Subcutaneous abdominal adipose tissue (tissue), 5 donors: ENCODE measurements around the gene IL17C.

Experiments
- H3K27ac ChIP-seq: one replicate; pipeline ENCODE4 v1.7.0; 2013; ENCODE audit warnings: low read depth, mild to moderate bottlenecking, inconsistent platforms, low read length, moderate library complexity
- H3K27me3 ChIP-seq, 5 donors: one replicate each; pipeline ENCODE4 v1.7.0; 2013; ENCODE audit warnings: low read length in 5 of 5, inconsistent platforms in 1 of 5; ENCODE audit not compliant: control insufficient read depth in 5 of 5, insufficient read depth in 4 of 5
- H3K36me3 ChIP-seq, 5 donors: one replicate each; pipeline ENCODE4 v1.7.0; 2013; ENCODE audit warnings: low read length in 5 of 5; ENCODE audit not compliant: control insufficient read depth in 5 of 5, insufficient read depth in 5 of 5
- H3K4me1 ChIP-seq, 5 donors: one replicate each; pipeline ENCODE4 v1.7.0; 2013; ENCODE audit warnings: low read length in 5 of 5, mild to moderate bottlenecking in 3 of 5, moderate library complexity in 1 of 5; ENCODE audit not compliant: control insufficient read depth in 5 of 5, insufficient read depth in 5 of 5
- H3K4me3 ChIP-seq, 5 donors: one replicate each; pipeline ENCODE4 v1.7.0; 2013; ENCODE audit warnings: low read length in 5 of 5, low read depth in 1 of 5
- H3K9ac ChIP-seq, 5 donors: one replicate each; pipeline ENCODE4 v1.7.0; 2013; ENCODE audit warnings: low read length in 5 of 5, mild to moderate bottlenecking in 4 of 5, moderate library complexity in 3 of 5
- H3K9me3 ChIP-seq, 5 donors: one replicate each; pipeline ENCODE4 v1.7.0; 2013; ENCODE audit warnings: low read length in 5 of 5; ENCODE audit not compliant: control insufficient read depth in 5 of 5
- donor health status: healthy.
- donor health status: healthy.
- donor health status: healthy.
- donor health status: healthy.
- donor health status: healthy.

The IL17C gene

DNA sequence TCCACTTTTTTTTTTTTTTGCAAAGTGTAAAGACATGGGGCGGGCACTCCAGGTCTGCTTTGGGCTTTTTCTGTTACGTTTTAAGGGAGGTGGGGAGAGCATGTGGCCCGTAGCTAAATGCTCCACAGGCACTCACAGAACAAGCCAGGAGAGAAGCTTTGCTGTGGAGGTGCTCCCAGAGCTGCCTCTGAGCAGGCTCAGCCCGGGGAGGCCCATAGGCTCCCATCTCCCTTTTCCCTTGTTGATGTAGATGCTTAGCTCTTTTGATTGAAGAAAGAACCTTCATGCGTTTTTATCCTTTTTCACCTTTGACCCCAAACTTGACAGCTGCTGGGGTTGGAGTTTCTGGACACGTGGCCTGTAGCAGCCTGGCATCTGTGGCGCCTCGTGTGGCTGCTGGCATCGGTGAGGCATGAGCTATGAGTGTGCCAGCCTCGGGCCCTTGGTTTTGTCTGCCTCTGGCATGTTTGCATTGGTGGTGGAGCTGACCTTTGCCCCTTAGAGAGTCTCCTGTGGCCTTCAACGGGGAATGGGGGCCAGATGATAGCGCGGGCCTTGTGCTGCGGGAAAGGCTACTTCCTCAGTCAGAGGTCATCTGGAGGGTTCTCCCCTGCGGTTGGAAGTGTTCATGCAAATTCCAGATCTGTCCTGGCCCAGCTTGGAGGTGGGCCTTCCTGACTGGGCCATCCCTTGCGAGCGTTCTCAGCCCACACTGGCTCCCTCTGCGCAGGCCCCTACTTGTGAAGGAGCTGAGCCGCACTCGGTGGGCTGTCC, 20.0 kb upstream of the IL17C start:
- Histone ChIP-seq H3K27ac (no peak overlapping the region), H3K27me3 (no peaks in the 10 kb centered on the region), H3K9ac (no peak overlapping the region), H3K4me1 (peaks cover 2 to 18% (median 14%) of the 10 kb centered on the region in 5 donors), H3K4me3 (no peak overlapping the region), H3K9me3 (no peaks in the 10 kb centered on the region), H3K36me3 (peaks cover 0 to 76% (median 37%) of the 10 kb centered on the region in 5 donors)

DNA sequence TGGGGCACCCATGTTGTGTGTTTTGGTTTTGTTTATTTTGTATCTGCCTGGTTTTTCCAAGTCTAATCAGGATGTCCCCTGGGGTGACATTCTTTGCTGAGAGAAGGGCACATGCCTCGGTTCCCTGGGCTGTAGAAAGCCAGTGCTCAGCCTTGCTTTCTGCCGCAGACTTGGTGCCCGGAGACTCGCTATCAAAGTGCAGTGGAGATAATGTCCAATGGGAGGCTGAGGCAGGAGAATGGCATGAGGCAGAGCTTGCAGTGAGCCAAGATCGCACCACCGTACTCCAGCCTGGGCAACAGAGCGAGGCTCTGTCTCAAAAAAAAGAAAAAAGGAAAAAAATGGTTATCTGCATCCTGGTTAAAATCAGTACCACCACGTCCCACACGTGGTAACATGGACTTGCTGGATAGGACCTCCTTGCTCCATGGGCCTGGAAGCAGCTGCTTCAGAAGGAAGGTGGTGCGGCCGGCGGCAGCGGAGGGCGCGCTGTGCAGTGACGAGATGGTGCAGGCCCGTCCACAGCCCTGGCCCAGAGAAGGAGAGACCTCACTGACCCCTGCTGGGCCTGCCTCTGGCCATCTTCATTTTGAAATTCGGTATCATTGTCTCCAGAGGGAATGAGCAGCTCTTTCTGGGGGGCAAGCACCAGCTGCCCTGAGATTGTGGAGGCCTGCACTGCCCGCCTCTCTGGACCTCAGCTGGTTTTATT, 19.3 kb upstream of the IL17C start:
- H3K4me1 ChIP-seq = peaks cover 2 to 18% (median 14%) of the 10 kb centered on the region in 5 donors
- peaks cover 0 to 76% (median 40%) of the 10 kb centered on the region in 5 donors for H3K36me3 ChIP-seq
- H3K27ac ChIP-seq = no peak overlapping the region
- H3K9ac ChIP-seq = peak overlapping the region in 1 of 5 donors; percentile 4
- no peaks in the 10 kb centered on the region for H3K9me3 ChIP-seq
- no peaks in the 10 kb centered on the region for H3K27me3 ChIP-seq
- H3K4me3 ChIP-seq = no peak overlapping the region

DNA sequence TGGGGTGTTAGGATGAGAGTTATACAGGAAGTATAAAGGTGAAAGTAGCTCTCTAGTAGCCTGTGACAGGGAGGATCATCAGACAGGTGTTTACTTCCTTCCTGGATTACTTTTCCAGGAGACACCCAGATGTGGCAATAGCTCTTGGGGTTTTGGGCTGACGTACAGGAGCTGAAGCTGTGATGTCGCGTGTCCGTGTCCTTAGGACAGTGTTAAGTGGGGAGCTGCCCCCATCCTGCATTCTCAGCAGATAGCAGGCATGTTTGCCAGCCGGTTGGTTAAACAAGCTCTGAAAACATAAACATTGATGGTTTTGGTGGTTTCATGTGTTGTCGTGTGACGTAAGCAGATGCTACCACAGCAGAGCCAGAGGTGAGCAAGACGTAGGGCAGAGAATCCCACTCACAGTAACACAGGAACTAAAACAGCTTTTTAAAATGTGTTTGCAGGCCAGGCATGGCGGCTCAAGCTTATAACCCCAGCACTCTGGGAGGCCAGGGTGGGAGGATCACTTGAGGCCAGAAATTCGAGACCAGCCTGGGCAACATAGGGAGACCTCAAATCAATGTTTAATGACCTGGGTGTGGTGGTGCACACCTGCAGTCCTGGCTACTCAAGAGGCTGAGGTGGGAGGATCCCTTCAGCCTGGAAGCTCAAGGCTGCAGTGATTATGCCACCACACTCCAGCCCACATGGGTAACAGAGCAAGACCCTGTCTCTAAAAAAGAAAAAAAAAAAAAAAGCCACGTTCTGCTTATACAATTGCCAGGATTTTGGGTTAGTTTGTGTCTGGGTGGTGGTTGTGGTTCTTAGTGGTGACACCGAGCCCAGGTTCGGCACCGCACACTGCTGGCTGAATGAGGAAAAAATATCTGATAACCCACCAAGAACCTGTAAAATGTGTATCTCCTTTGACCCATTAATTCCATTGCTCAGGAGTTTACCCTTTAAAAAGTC, 18.2 kb upstream of the IL17C start:
- Histone ChIP-seq H3K36me3 (peaks cover 0 to 77% (median 48%) of the 10 kb centered on the region in 5 donors), H3K27ac (no peak overlapping the region), H3K9ac (no peak overlapping the region), H3K4me3 (no peak overlapping the region), H3K9me3 (no peaks in the 10 kb centered on the region), H3K27me3 (no peaks in the 10 kb centered on the region), H3K4me1 (peaks cover 2 to 18% (median 14%) of the 10 kb centered on the region in 5 donors)

DNA sequence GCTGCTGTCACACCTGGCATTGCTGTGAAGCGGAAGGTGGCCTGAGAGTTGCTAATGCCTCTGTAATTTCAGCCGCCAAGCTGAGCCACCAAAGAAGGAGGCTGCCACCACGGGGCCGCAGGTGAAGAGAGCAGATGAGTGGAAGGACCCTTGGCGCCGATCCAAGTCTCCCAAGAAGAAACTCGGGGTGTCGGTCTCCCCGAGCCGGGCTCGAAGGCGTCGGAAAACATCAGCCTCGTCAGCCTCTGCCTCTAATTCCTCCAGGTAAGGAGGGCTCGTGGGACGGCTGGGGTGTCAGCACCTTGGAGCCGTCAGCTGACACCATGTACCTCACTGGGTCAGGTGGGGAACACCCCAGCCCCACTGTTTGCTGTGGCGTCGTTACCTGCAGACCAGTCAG, 16.2 kb upstream of the IL17C start:
- H3K27ac ChIP-seq = no peak overlapping the region
- no peaks in the 10 kb centered on the region for H3K27me3 ChIP-seq
- H3K4me1 ChIP-seq = peaks cover 0 to 18% (median 14%) of the 10 kb centered on the region in 5 donors
- peaks cover 0 to 71% (median 57%) of the 10 kb centered on the region in 5 donors for H3K36me3 ChIP-seq
- no peaks in the 10 kb centered on the region for H3K9me3 ChIP-seq
- H3K9ac ChIP-seq = no peak overlapping the region
- H3K4me3 ChIP-seq = no peak overlapping the region

DNA sequence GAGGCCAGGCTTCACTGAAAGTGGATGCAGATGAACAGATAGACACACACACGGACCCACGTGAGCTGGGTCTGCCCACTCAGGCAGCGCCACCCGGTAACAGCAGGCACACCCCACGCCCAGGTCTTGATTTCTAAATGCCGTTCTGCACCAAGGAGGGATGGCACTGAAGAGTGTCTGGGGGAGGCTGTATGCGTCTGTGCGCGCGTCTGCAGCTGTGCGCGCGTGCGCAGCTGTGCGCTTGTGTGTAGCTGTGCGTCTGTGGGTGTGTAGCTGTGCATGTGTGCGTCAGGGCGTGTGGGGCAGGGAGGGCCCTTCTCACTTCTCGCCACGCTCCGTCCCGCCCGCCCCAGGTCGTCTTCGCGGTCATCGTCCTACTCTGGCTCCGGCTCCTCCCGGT, 15.5 kb upstream of the IL17C start:
- Histone ChIP-seq H3K9me3 (no peaks in the 10 kb centered on the region), H3K27ac (no peak overlapping the region), H3K4me3 (no peak overlapping the region), H3K36me3 (peaks cover 0 to 72% (median 64%) of the 10 kb centered on the region in 5 donors), H3K4me1 (peaks cover 0 to 18% (median 14%) of the 10 kb centered on the region in 5 donors), H3K27me3 (no peaks in the 10 kb centered on the region), H3K9ac (no peak overlapping the region)

DNA sequence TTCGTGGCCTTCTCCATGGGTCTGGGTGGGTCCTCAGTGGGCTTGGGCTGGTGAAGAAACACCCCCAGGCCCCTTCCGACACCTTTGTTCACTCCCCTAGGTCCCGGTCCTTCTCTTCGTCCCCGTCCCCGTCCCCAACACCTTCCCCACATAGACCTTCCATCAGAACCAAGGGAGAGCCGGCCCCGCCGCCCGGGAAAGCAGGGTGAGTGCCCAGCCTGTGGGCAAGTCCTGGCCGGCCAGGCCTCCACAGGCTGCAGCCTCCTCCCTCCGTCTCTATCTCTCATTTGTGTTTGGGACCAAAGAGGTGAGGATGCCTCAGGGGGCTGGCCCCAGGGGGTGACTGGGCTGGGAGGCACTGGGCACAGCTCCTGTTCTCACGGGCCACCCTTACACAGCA, 14.5 kb upstream of the IL17C start:
- Histone ChIP-seq H3K9ac (no peak overlapping the region), H3K9me3 (no peaks in the 10 kb centered on the region), H3K4me1 (peaks cover 0 to 14% (median 8%) of the 10 kb centered on the region in 5 donors), H3K36me3 (peaks cover 0 to 76% (median 73%) of the 10 kb centered on the region in 5 donors), H3K27me3 (no peaks in the 10 kb centered on the region), H3K27ac (no peak overlapping the region), H3K4me3 (no peak overlapping the region)

DNA sequence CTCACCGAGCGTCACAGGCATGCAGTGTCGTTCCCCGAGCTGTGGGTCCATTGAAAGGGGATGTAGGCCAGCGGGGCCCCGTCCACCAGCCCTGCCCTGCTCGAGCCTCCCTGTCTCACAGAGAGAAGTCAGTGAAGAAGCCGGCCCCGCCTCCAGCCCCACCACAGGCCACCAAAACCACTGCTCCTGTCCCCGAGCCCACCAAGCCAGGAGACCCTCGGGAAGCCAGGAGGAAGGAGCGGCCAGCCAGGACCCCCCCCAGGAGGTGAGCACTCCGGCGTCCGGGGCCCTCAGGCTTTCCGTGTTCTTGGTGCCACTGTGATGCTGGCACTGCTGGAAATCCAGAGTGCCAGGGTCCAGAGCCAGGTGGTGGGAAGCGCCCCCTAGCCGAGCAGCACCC, 13.9 kb upstream of the IL17C start:
- Histone ChIP-seq H3K36me3 (peaks cover 0 to 75% (median 71%) of the 10 kb centered on the region in 5 donors), H3K4me3 (no peak overlapping the region), H3K4me1 (peaks cover 0 to 8% (median 2%) of the 10 kb centered on the region in 5 donors), H3K9ac (no peak overlapping the region), H3K9me3 (no peaks in the 10 kb centered on the region), H3K27me3 (no peaks in the 10 kb centered on the region), H3K27ac (no peak overlapping the region)

DNA sequence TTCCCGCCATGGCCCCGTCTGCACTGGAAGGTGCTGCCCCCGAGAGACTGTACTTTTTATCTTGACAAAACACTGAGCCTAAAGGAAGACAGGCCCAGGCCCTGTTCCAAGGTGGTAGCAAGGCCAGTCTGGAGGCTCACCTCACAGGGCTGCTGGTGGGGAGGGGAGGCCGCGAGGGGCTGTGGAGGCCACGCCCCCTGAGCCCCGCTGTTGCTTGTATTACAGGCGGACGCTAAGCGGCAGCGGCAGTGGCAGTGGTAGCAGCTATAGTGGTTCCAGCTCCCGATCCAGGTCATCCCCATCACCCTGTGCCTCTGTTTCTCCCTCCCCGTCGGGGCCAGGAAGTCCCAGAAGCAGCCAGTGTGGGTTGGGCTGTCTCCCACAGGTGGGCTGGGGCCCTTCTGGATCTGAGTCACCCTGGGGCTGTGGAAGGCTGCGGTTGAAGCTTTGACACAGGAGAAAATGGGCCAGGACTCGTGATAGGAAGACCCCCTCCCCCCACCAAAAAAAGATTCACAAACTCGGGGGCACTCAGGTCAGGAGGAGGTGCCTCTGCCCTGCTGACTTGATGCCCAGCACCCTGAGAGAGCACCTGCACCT, 13.3 kb upstream of the IL17C start:
- H3K36me3 ChIP-seq = peaks cover 0 to 77% (median 71%) of the 10 kb centered on the region in 5 donors

DNA sequence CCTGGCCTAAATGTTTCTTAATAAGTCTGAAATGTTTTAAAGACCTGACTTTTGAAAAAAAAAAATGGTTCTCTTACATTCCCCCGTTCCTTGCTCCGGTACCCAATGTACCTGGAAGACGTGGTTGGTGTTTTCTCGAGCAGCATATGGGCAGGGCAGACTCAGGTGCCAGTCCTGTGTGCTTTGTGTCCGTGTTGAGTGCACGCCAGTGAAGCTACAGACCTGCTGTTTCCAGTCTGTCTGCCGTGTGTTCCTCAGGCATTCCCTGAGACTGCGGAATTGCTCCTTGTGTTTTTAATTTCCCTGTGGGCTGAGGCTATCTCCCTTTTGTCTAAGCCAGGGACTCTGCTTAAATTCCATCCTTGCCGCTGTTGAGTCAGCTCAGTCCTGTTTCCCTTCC, 11.7 kb upstream of the IL17C start:
- Histone ChIP-seq H3K4me1 (peaks cover 0 to 12% (median 0%) of the 10 kb centered on the region in 5 donors), H3K36me3 (peaks cover 0 to 90% (median 83%) of the 10 kb centered on the region in 5 donors), H3K27ac (no peak overlapping the region), H3K27me3 (no peaks in the 10 kb centered on the region), H3K9me3 (no peaks in the 10 kb centered on the region), H3K4me3 (no peak overlapping the region), H3K9ac (no peak overlapping the region)

More for the DNA sequence above, 13.3 kb upstream of the IL17C start:
- Histone ChIP-seq H3K27me3 (no peaks in the 10 kb centered on the region), H3K9me3 (no peaks in the 10 kb centered on the region), H3K4me1 (peaks cover 0 to 8% (median 0%) of the 10 kb centered on the region in 5 donors), H3K27ac (no peak overlapping the region), H3K9ac (no peak overlapping the region), H3K4me3 (no peak overlapping the region)
